T-cell (primary cell): ENCODE data around the gene CLEC4E. TPM values are rescaled to one million over a fixed set of nuclear protein-coding genes. Genes with fewer than 3 reads are reported as not detected.
"Not testable (repeated sequence)": the region's sequence is repeated elsewhere in the genome, so short reads cannot be mapped to it uniquely, and the experiment has no call there.

Experiments
- ATAC-seq, 4 experiments: fragments of 200-7000 bp in 3 of 4; fragments of 150-1000 bp in 1 of 4; cut with Tn5 transposase; replicated peaks in 1 of 4; 1 replicate in 3 of 4; 2 replicates in 1 of 4; pipeline ENCODE4 v1.10.0; 2021; ENCODE audit warnings: moderate library complexity in 3 of 4, mild to moderate bottlenecking in 2 of 4, moderate number of reproducible peaks in 1 of 4
- CTCF ChIA-PET, 2 donors: fragments of 300-600 bp; sonication (Branson Sonifier 250); formaldehyde crosslinking; loops; one replicate each; lab custom pipeline; 2022; ENCODE audit warnings: antibody characterized with exemption in 2 of 2; lab: Charles Lee
- POLR2A ChIA-PET, 2 donors: fragments of 300-600 bp; sonication (Branson Sonifier 250); formaldehyde crosslinking; loops; one replicate each; lab custom pipeline; 2022; ENCODE audit warnings: antibody characterized with exemption in 2 of 2; lab: Charles Lee
- DNase-seq, 35 experiments: peaks; one replicate each; pipeline versions ENCODE4 v3.0.0 to v3.0.0-alpha.2; 2013 to 2023
- H3K27ac ChIP-seq: one replicate; pipeline ENCODE4 v1.5.1; 2013; ENCODE audit warnings: low read length
- H3K27me3 ChIP-seq, 2 experiments: replicated peaks in 1 of 2; 1 replicate in 1 of 2; 2 replicates in 1 of 2; pipeline versions ENCODE4 v1.6.1 to v1.7.0; 2013; ENCODE audit warnings: low read length in 1 of 2, mixed read lengths in 1 of 2; ENCODE audit not compliant: control insufficient read depth in 2 of 2, insufficient read depth in 2 of 2; ENCODE audit errors: extremely low read depth in 1 of 2
- H3K36me3 ChIP-seq, 2 donors: 1 replicate in 1 of 2; 2 replicates in 1 of 2; pipeline versions ENCODE4 v1.6.1 to v1.7.0; 2013; ENCODE audit warnings: low read length in 1 of 2; ENCODE audit not compliant: control insufficient read depth in 2 of 2, insufficient read depth in 1 of 2; ENCODE audit errors: extremely low read depth in 1 of 2
- H3K4me1 ChIP-seq, 2 experiments: 1 replicate in 1 of 2; 2 replicates in 1 of 2; pipeline versions ENCODE4 v1.6.1 to v1.7.0; 2013; ENCODE audit warnings: low read length in 2 of 2, mixed read lengths in 1 of 2; ENCODE audit not compliant: insufficient read depth in 2 of 2, control insufficient read depth in 1 of 2; ENCODE audit errors: extremely low read depth in 1 of 2
- H3K4me3 ChIP-seq, 2 donors: 1 replicate in 1 of 2; 2 replicates in 1 of 2; pipeline versions ENCODE4 v1.5.1 to v1.7.0; 2013; ENCODE audit warnings: mild to moderate bottlenecking in 2 of 2, low read length in 1 of 2, moderate library complexity in 1 of 2; ENCODE audit not compliant: control insufficient read depth in 1 of 2; ENCODE audit errors: extremely low read depth in 1 of 2
- H3K9me3 ChIP-seq: 2 replicates; pipeline ENCODE4 v1.7.0; 2013
- H3K27ac Mint-ChIP-seq, 2 donors: one replicate each; pipeline ENCODE4 v1.8.0; 2020 to 2021; ENCODE audit warnings: mild to moderate bottlenecking in 2 of 2, mixed read lengths in 2 of 2
- H3K27me3 Mint-ChIP-seq, 2 donors: one replicate each; pipeline ENCODE4 v1.8.0; 2021 to 2022; ENCODE audit warnings: mixed read lengths in 2 of 2
- H3K36me3 Mint-ChIP-seq: one replicate; pipeline ENCODE4 v1.8.0; 2021; ENCODE audit warnings: mixed read lengths
- H3K4me1 Mint-ChIP-seq, 3 donors: one replicate each; pipeline ENCODE4 v1.8.0; 2020 to 2022; ENCODE audit warnings: mixed read lengths in 3 of 3, mild to moderate bottlenecking in 1 of 3
- H3K4me3 Mint-ChIP-seq, 3 donors: one replicate each; pipeline ENCODE4 v1.8.0; 2020 to 2022; ENCODE audit warnings: mild to moderate bottlenecking in 3 of 3, mixed read lengths in 3 of 3, moderate library complexity in 3 of 3
- H3K9me3 Mint-ChIP-seq, 3 donors: one replicate each; pipeline ENCODE4 v1.8.0; 2020 to 2022; ENCODE audit warnings: mixed read lengths in 3 of 3
- WGBS: methylation state at CpG from one replicate; pipeline ENCODE4 v1.1.5; 2013; ENCODE audit warnings: missing lambda C conversion rate; ENCODE audit not compliant: insufficient coverage; 5-methylcytosine and 5-hydroxymethylcytosine counted together
- total RNA-seq, 35 experiments: library from RNA in 6 of 35; stranded (reverse) in 6 of 35; fragments of 120-200 nt in 1 of 35; gene quantifications; one replicate each; pipeline versions ENCODE4 v1.2.1 to v1.2.4 and lab custom pipeline; 2013 to 2026

The CLEC4E gene
- total RNA-seq, 5 donors from 2014 or later (not counting 1 experiment from before 2014, with no cell fraction given): not detected

- H3K27me3 ChIP-seq: peaks cover 0 to 20% of the 10 kb centered on the region in 2 experiments
- H3K4me1 ChIP-seq: peaks cover 0 to 9% of the 10 kb centered on the region in 2 experiments
- ATAC-seq: no peak
- CTCF ChIA-PET: no interaction called here
- no peak overlapping the region for H3K4me3 Mint-ChIP-seq
- no peaks in the 10 kb centered on the region for H3K9me3 Mint-ChIP-seq
- peaks cover 7 to 12% of the 10 kb centered on the region in 2 donors for H3K27me3 Mint-ChIP-seq
- no peaks in the 10 kb centered on the region for H3K4me1 Mint-ChIP-seq
- WGBS: 94% methylated on average over 3 of the region's 3 CpGs
- no peaks in the 10 kb centered on the region for H3K9me3 ChIP-seq
- H3K27ac ChIP-seq: no peak overlapping the region
- DNase-seq: no peak
- POLR2A ChIA-PET: no interaction called here
- H3K36me3 ChIP-seq: no peaks in the 10 kb centered on the region
- H3K4me3 ChIP-seq: no peak overlapping the region
- no peak overlapping the region for H3K27ac Mint-ChIP-seq
- H3K36me3 Mint-ChIP-seq: no peaks in the 10 kb centered on the region
Measured at GRCh38 chr12:8508223-8508622, 32.5 kb downstream of the CLEC4E start.

GRCh38 chr12:8507596-8507995, 33.1 kb downstream of the CLEC4E start:
- peaks cover 0 to 5% of the 10 kb centered on the region in 2 experiments for H3K4me1 ChIP-seq
- ATAC-seq: no peak
- no peak overlapping the region for H3K4me3 ChIP-seq
- H3K27me3 ChIP-seq: peaks cover 0 to 20% of the 10 kb centered on the region in 2 experiments
- ChIA-PET CTCF (no interaction called here), POLR2A (no interaction called here)
- no peaks in the 10 kb centered on the region for H3K9me3 ChIP-seq
- H3K36me3 ChIP-seq: no peaks in the 10 kb centered on the region
- no peak overlapping the region for H3K27ac Mint-ChIP-seq
- H3K4me3 Mint-ChIP-seq: no peak overlapping the region
- no peaks in the 10 kb centered on the region for H3K9me3 Mint-ChIP-seq
- 96% methylated on average over 2 of the region's 3 CpGs for WGBS
- H3K4me1 Mint-ChIP-seq: peaks cover 0 to under 1% (median 0%) of the 10 kb centered on the region in 3 donors
- peaks cover 7 to 12% of the 10 kb centered on the region in 2 donors for H3K27me3 Mint-ChIP-seq
- H3K36me3 Mint-ChIP-seq: no peaks in the 10 kb centered on the region
- no peak overlapping the region for H3K27ac ChIP-seq
- DNase-seq: no peak

- CTCF ChIA-PET: interaction anchor here in 1 of 2 donors (0.6 kb wide), 1 partner anchor 9 kb away, joined by 4 read pairs; the partner anchor contains the start of gene CLEC4D
- no peak overlapping the region for H3K27ac Mint-ChIP-seq
Measured at GRCh38 chr12:8504351-8504750, 36.4 kb downstream of the CLEC4E start.

GRCh38 chr12:8501720-8502119, 39.0 kb downstream of the CLEC4E start:
- POLR2A ChIA-PET: no interaction called here
- WGBS: 0% methylated on average over 1 of the region's 3 CpGs

More at GRCh38 chr12:8504351-8504750, 36.4 kb downstream of the CLEC4E start:
- H3K4me3 ChIP-seq: no peak overlapping the region
- POLR2A ChIA-PET: no interaction called here
- Mint-ChIP-seq H3K4me3 (no peak overlapping the region), H3K4me1 (peaks cover 8 to 14% (median 10%) of the 10 kb centered on the region in 3 donors), H3K27me3 (peaks cover 1 to 5% of the 10 kb centered on the region in 2 donors), H3K36me3 (no peaks in the 10 kb centered on the region), H3K9me3 (no peaks in the 10 kb centered on the region)
- WGBS: no CpG with 5 or more reads among the region's 1 CpG
- DNase-seq: no peak
- H3K27ac ChIP-seq: no peak overlapping the region
- ATAC-seq: no peak
- no peaks in the 10 kb centered on the region for H3K9me3 ChIP-seq
- H3K36me3 ChIP-seq: no peaks in the 10 kb centered on the region
- H3K27me3 ChIP-seq: peaks cover 0 to 15% of the 10 kb centered on the region in 2 experiments
- peaks cover 0 to 19% of the 10 kb centered on the region in 2 experiments for H3K4me1 ChIP-seq

GRCh38 chr12:8499616-8500015, 41.1 kb downstream of the CLEC4E start:
- ChIA-PET POLR2A (no interaction called here), CTCF (no interaction called here)
- no peaks in the 10 kb centered on the region for H3K27me3 ChIP-seq
- no peak for ATAC-seq
- peaks cover 0 to 15% of the 10 kb centered on the region in 2 experiments for H3K4me1 ChIP-seq
- H3K4me3 ChIP-seq: no peak overlapping the region
- H3K36me3 Mint-ChIP-seq: no peaks in the 10 kb centered on the region
- no peak overlapping the region for H3K27ac Mint-ChIP-seq
- H3K27ac ChIP-seq: no peak overlapping the region
- H3K27me3 Mint-ChIP-seq: peaks cover 2 to 9% of the 10 kb centered on the region in 2 donors
- DNase-seq: no peak
- H3K36me3 ChIP-seq: no peaks in the 10 kb centered on the region
- WGBS: no CpG with 5 or more reads among the region's 4 CpGs
- H3K4me1 Mint-ChIP-seq: peaks cover 8 to 14% (median 10%) of the 10 kb centered on the region in 3 donors
- H3K9me3 ChIP-seq: no peaks in the 10 kb centered on the region
- H3K4me3 Mint-ChIP-seq: no peak overlapping the region
- no peaks in the 10 kb centered on the region for H3K9me3 Mint-ChIP-seq

More at GRCh38 chr12:8501720-8502119, 39.0 kb downstream of the CLEC4E start:
- H3K27ac ChIP-seq: no peak overlapping the region
- Mint-ChIP-seq H3K9me3 (no peaks in the 10 kb centered on the region), H3K4me3 (no peak overlapping the region), H3K27ac (peak overlapping the region; percentile 19 to 37), H3K4me1 (peaks cover 8 to 14% (median 10%) of the 10 kb centered on the region in 3 donors), H3K27me3 (peaks cover 2 to 9% of the 10 kb centered on the region in 2 donors), H3K36me3 (no peaks in the 10 kb centered on the region)
- H3K4me1 ChIP-seq: peaks cover 0 to 15% of the 10 kb centered on the region in 2 experiments
- CTCF ChIA-PET: no interaction called here
- no peaks in the 10 kb centered on the region for H3K27me3 ChIP-seq
- peak in 1 of 4 experiments; percentile 42 for ATAC-seq
- no peak overlapping the region for H3K4me3 ChIP-seq
- no peaks in the 10 kb centered on the region for H3K9me3 ChIP-seq
- no peak for DNase-seq
- H3K36me3 ChIP-seq: no peaks in the 10 kb centered on the region

- H3K36me3 Mint-ChIP-seq, H3K27ac Mint-ChIP-seq, DNase-seq, H3K9me3 ChIP-seq, H3K4me3 ChIP-seq, H3K36me3 ChIP-seq, H3K27me3 ChIP-seq, H3K9me3 Mint-ChIP-seq, H3K4me3 Mint-ChIP-seq, H3K27me3 Mint-ChIP-seq, ATAC-seq, H3K27ac ChIP-seq: not testable (repeated sequence)
- ChIA-PET CTCF (interaction anchor here in 1 of 2 donors (1.0 kb wide), 1 partner anchor 100 kb away, joined by 3 read pairs; no protein-coding TSS in a partner anchor), POLR2A (interaction anchor here in 1 of 2 donors (0.5 kb wide), 1 partner anchor 1760 kb away, joined by 3 read pairs; no protein-coding TSS in a partner anchor)
- WGBS: no CpG with 5 or more reads among the region's 7 CpGs
- peaks cover 4 to 30% of the 10 kb centered on the region in 2 experiments for H3K4me1 ChIP-seq
- H3K4me1 Mint-ChIP-seq: peaks cover 16 to 26% (median 20%) of the 10 kb centered on the region in 3 donors
Measured at GRCh38 chr12:8496074-8496473, 44.6 kb downstream of the CLEC4E start.
